ENCODE data around the gene MLST8. TPM values are rescaled to one million over a fixed set of nuclear protein-coding genes. Genes with fewer than 3 reads are reported as not detected.

MLST8 gene
- total RNA-seq, 1 experiment from 2014 or later, result 58.7 TPM

DNA sequence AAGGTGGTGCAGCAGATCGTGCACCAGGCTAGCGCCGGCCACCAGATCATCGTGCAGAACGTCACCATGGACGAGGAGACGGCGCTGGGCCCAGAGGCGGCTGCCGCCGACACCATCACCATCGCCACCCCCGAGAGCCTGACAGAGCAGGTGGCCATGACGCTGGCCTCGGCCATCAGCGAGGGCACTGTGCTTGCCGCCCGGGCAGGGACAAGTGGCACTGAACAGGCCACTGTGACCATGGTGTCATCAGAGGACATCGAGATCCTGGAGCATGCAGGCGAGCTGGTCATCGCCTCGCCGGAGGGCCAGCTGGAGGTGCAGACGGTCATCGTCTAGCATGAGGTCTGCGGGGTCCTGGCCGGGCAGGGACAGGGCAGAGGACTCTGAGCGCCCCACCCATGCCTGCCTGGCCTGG lies 30.0 kb downstream of the MLST8 start:
- POLR2A ChIA-PET, result interaction anchor here (1.2 kb wide), 1 partner anchor 16 kb away, joined by 3 read pairs; the partner anchor contains the start of gene ECI1
- no TSS peak for BruUV-seq (replicated peaks)

More for the DNA sequence above, 30.0 kb downstream of the MLST8 start:
- DNase-seq (ENCODE audit: low read depth, low spot score), result no peak
- H3K4me1 ChIP-seq (ENCODE audit: control insufficient read depth in 1 of 2, insufficient read depth in 2 of 2, low read length in 2 of 2), result peaks cover 0 to 14% of the 10 kb centered on the region in 2 experiments; a peak in 2 of 4 replicates
- ATAC-seq, result no peak
- no peaks in the 10 kb centered on the region for H3K79me2 ChIP-seq (ENCODE audit: insufficient read depth, low read length)
- TF ChIP-seq YY1 (IDR thresholded peaks at IDR 0.05; ENCODE audit: extremely low read depth, insufficient replicate concordance, low read depth, low read length), result no peak
- TF ChIP-seq, protein P1, sequence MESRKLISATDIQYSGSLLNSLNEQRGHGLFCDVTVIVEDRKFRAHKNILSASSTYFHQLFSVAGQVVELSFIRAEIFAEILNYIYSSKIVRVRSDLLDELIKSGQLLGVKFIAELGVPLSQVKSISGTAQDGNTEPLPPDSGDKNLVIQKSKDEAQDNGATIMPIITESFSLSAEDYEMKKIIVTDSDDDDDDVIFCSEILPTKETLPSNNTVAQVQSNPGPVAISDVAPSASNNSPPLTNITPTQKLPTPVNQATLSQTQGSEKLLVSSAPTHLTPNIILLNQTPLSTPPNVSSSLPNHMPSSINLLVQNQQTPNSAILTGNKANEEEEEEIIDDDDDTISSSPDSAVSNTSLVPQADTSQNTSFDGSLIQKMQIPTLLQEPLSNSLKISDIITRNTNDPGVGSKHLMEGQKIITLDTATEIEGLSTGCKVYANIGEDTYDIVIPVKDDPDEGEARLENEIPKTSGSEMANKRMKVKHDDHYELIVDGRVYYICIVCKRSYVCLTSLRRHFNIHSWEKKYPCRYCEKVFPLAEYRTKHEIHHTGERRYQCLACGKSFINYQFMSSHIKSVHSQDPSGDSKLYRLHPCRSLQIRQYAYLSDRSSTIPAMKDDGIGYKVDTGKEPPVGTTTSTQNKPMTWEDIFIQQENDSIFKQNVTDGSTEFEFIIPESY (IDR thresholded peaks at IDR 0.05; ENCODE audit: extremely low read depth, insufficient replicate concordance, low read length), result no peak
- no peak for TF ChIP-seq SRF (IDR thresholded peaks at IDR 0.05; ENCODE audit: low read depth)
- no peak for TF ChIP-seq EZH2 (IDR thresholded peaks at IDR 0.05)
- TF ChIP-seq, protein P2, sequence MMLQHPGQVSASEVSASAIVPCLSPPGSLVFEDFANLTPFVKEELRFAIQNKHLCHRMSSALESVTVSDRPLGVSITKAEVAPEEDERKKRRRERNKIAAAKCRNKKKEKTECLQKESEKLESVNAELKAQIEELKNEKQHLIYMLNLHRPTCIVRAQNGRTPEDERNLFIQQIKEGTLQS (IDR thresholded peaks at IDR 0.05), result no peak
- no peak for TF ChIP-seq EZH2phosphoT487 (IDR thresholded peaks at IDR 0.05; ENCODE audit: borderline replicate concordance)
- TF ChIP-seq POLR2A (IDR thresholded peaks at IDR 0.05; ENCODE audit: borderline replicate concordance, extremely low read depth, insufficient read depth, insufficient read length), result no peak
- TF ChIP-seq FOSL1 (IDR thresholded peaks at IDR 0.05; ENCODE audit: low read depth), result no peak
- TF ChIP-seq ZFX (IDR thresholded peaks at IDR 0.05), result no peak
- TF ChIP-seq SP1 (IDR thresholded peaks at IDR 0.05; ENCODE audit: low read depth), result no peak
- TF ChIP-seq CEBPB (IDR thresholded peaks at IDR 0.05; ENCODE audit: low read depth), result no peak
- no peaks in the 10 kb centered on the region for H3K9me3 ChIP-seq (ENCODE audit: control insufficient read depth in 1 of 2, insufficient read depth in 1 of 2, low read depth in 1 of 2, low read length in 2 of 2)
- H3K9ac ChIP-seq (ENCODE audit: low read length), result no peak overlapping the region
- intact Hi-C loops (cut with micrococcal nuclease), result no loop called here
- H3K27me3 ChIP-seq (ENCODE audit: insufficient read depth, low read length), result no peaks in the 10 kb centered on the region
- no peak overlapping the region; the same call in 1 of the 2 replicates for H3K27ac ChIP-seq (ENCODE audit: low read depth, low read length)
- H4K20me1 ChIP-seq (ENCODE audit: insufficient read depth), result no peaks in the 10 kb centered on the region
- ChIA-PET RAD21 (ENCODE audit: low non-redundant PET in 1 of 2, low total read pairs in 2 of 2, uncharacterized antibody in 2 of 2, unreplicated experiment in 2 of 2) (no interaction called here), CTCF (no interaction called here)
- peaks cover 3% of the 10 kb centered on the region in 2 experiments; a peak in 1 of 4 replicates for H3K36me3 ChIP-seq (ENCODE audit: control insufficient read depth in 1 of 2, insufficient read depth in 2 of 2, low read length in 2 of 2)
- no peaks in the 10 kb centered on the region for H3K9me2 ChIP-seq (ENCODE audit: insufficient read depth)
- no peak overlapping the region for H3K4me3 ChIP-seq (replicated peaks in 1 of 2; ENCODE audit: low read depth in 1 of 2, low read length in 2 of 2)
- H3K4me2 ChIP-seq (ENCODE audit: low read length), result no peak overlapping the region
- no peak overlapping the region for H2AFZ ChIP-seq (ENCODE audit: low read depth, low read length, poor library complexity, severe bottlenecking)
